Ecto neural progenitor cell (in vitro differentiated cells): ENCODE measurements around the gene IPO9.
"Not testable (repeated sequence)": the region's sequence is repeated elsewhere in the genome, so short reads cannot be mapped to it uniquely, and the experiment has no call there.

Experiments used
- DNase-seq: peaks from one replicate; pipeline ENCODE4 v3.0.0-alpha.2; 2018; ENCODE audit warnings: low spot score

Gene IPO9

GRCh38 chr1:201889090-201889968 lies 60.4 kb downstream of the IPO9 start:
- DNase-seq, result peak; percentile 59

GRCh38 chr1:201890223-201890622 lies 61.3 kb downstream of the IPO9 start:
- no peak for DNase-seq

- DNase-seq, result no peak
Measured at GRCh38 chr1:201890806-201891450, 62.0 kb downstream of the IPO9 start.

GRCh38 chr1:201891451-201892045 lies 62.6 kb downstream of the IPO9 start:
- no peak for DNase-seq

- no peak for DNase-seq
Measured at GRCh38 chr1:201892211-201892610, 63.3 kb downstream of the IPO9 start.

GRCh38 chr1:201893431-201893830 lies 64.5 kb downstream of the IPO9 start:
- DNase-seq, result peak; percentile 58

GRCh38 chr1:201894343-201895119 lies 65.6 kb downstream of the IPO9 start:
- no peak for DNase-seq

- DNase-seq, result no peak
Measured at GRCh38 chr1:201895120-201895665, 66.2 kb downstream of the IPO9 start.

GRCh38 chr1:201895913-201896807 lies 67.2 kb downstream of the IPO9 start:
- DNase-seq, result peak; percentile 87

- no peak for DNase-seq
Measured at GRCh38 chr1:201896951-201897391, 68.0 kb downstream of the IPO9 start.

- DNase-seq, result no peak
Measured at GRCh38 chr1:201898240-201898894, 69.4 kb downstream of the IPO9 start.

GRCh38 chr1:201898992-201899391 lies 70.0 kb downstream of the IPO9 start:
- DNase-seq, result no peak

- DNase-seq, result no peak
Measured at GRCh38 chr1:201899683-201900429, 70.9 kb downstream of the IPO9 start.

- DNase-seq, result no peak
Measured at GRCh38 chr1:201900476-201900875, 71.5 kb downstream of the IPO9 start.

- DNase-seq, result not testable (repeated sequence)
Measured at GRCh38 chr1:201901036-201901435, 72.1 kb downstream of the IPO9 start.

GRCh38 chr1:201902198-201902597 lies 73.2 kb downstream of the IPO9 start:
- DNase-seq, result no peak

GRCh38 chr1:201903135-201903534 lies 74.2 kb downstream of the IPO9 start:
- no peak for DNase-seq

- no peak for DNase-seq
Measured at GRCh38 chr1:201904579-201904978, 75.6 kb downstream of the IPO9 start.

- DNase-seq, result no peak
Measured at GRCh38 chr1:201905234-201905890, 76.4 kb downstream of the IPO9 start.
